Posterior cingulate gyrus (tissue), 11 donors: Measurements from ENCODE around the gene ACACA.
"Not testable (repeated sequence)": the region's sequence is repeated elsewhere in the genome, so short reads cannot be mapped to it uniquely, and the experiment has no call there.

Source experiments
- DNase-seq, 10 donors: peaks; one replicate each; pipeline versions ENCODE4 v3.0.0 to v3.0.0-alpha.2; 2020 to 2021; ENCODE audit warnings: mixed read lengths in 3 of 10
- intact Hi-C: fragments of 100-400 bp; cut with DNase I; formaldehyde crosslinking; loops from one replicate; pipeline ENCODE4 v1.15.1; 2023

Gene ACACA

DNA sequence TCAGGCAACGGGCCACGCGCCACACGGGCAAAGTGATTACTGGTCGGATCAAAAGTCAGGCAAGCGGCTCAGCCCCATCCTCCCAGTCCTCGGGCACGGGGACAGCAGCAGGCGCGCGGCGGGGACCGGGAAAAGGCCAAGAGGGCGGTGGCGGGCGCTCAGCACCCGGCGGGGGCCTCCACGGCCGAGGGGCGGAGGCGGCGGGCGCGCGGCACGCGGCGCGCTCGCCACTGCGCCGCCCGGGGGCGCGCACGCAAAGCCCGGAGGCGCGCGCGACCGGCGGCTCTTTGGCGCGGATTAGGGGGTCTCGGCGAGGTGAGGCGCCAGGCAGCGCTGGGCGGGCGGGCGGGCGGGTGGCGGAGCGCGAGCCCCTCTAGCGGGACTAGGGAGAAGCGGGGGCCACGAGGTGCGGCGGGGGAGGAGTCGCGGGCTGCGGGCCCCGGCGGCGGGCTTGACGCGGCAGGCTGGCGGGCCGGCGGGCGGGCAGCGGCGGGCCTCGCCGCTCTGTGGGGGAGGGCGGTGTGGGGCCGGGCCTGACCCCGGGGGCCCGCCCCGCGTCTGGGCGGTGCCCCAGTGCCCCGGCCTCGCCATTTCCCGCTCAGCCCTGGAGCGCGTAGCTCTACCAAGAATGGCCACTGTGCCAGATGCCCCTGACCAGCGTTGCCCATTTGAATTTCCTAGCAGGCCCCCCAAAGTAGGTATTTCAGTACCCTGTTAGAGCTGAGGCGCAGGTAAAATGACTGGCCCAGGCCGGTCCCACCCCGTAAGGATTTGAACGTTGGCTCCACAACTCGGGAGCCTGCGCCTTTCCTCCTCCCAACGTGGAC, at the start of gene ACACA, which contains the start of gene TADA2A:
Gene ACACA (minus strand): TSS at position 202 of the 827 bp plus-strand sequence. CDS start 537 bp downstream, outside the sequence.
Gene TADA2A (plus strand): TSS at position 252 of the 827 bp plus-strand sequence. CDS start 4,480 bp downstream, outside the sequence.
- intact Hi-C loops: loop anchor here (2.0 to 5.0 kb wide), 2 partner anchors 50 to 82 kb away; partner anchors contain the start of gene DUSP14
- DNase-seq: peak; percentile 49 to 95 (median 61)

DNA sequence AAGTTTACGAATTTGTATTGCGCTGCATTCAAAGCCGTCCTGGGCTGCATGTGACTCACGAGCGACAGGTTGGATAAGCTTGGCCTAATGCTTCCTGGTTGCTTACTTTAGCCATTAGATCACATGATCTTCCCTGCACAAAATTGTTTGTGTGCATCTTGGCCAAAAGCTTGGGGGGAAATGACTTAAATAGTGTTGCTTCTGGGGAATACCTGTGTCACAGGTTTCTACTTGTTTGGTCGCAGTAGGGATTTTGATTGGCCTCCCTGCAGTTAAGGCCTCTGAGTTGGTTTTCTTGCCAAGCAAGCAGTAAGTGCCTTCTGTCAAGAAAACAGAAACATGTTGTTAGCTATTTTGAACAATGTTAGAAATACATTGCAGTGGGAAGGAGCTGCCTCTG, 43.5 kb upstream of the ACACA start:
- intact Hi-C loops: no loop called here
- no peak for DNase-seq

DNA sequence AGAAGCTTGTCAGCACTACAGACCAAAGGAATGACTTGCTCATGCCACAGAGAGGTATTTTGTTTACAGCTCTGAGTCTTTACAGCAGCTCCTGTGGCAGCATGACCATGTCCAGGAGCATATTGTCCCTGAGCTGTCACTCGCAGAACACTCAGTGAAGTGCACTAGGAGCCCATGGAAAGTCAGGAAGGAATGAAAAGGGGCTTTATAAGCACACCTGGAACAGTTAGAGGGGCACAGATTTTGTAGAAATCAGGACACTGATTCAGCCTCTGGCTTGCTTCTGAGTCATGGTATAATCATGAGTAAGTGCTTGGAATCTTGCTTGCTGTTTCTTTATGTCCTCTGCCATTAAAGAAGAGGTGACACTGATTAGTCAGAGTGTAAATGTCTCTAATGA, 41.0 kb upstream of the ACACA start:
- no peak for DNase-seq
- intact Hi-C loops: no loop called here

GRCh38 chr17:37446027-37446426, 39.4 kb upstream of the ACACA start:
- intact Hi-C loops: no loop called here
- no peak for DNase-seq

GRCh38 chr17:37441369-37442014, 34.9 kb upstream of the ACACA start:
- intact Hi-C loops, DNase-seq: not testable (repeated sequence)

DNA sequence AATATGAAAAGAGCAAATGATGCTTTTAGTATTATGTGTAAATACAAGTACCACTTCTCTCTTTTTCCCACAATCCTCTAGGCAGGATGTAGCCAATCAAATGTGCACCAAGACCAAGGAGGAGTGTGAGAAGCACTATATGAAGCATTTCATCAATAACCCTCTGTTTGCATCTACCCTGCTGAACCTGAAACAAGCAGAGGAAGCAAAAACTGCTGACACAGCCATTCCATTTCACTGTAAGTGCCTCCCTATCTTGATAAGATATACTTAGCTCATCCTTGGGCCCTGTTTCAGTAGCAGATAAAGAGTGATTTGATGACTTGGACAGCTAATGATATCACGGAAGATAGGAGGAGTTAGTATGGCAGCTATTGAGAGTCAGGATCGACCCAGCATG, 33.8 kb upstream of the ACACA start:
- intact Hi-C loops: no loop called here
- DNase-seq: no peak

DNA sequence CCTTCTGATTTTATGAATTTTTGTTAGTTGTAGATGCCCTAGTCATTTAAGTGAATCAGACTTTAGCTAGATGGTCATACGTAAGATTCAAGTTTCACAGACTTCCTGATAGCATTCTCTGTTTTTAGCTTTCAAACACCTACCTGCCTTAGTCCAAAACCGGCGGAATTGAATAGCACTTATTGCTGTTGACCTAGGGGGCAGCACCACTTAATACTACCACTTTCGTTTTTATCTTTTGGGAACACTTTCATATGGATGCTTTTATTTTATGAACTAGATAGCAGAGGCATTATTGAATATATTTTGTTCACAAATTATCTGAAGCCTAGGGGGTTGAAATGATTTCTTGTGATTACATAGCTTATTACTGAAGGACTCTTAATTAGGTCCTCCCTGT, 31.5 kb upstream of the ACACA start:
- no peak for DNase-seq
- intact Hi-C loops: no loop called here

- DNase-seq: no peak
- intact Hi-C loops: no loop called here
These were observed 26.0 kb upstream of the ACACA start for GRCh38 chr17:37432671-37433070.

DNA sequence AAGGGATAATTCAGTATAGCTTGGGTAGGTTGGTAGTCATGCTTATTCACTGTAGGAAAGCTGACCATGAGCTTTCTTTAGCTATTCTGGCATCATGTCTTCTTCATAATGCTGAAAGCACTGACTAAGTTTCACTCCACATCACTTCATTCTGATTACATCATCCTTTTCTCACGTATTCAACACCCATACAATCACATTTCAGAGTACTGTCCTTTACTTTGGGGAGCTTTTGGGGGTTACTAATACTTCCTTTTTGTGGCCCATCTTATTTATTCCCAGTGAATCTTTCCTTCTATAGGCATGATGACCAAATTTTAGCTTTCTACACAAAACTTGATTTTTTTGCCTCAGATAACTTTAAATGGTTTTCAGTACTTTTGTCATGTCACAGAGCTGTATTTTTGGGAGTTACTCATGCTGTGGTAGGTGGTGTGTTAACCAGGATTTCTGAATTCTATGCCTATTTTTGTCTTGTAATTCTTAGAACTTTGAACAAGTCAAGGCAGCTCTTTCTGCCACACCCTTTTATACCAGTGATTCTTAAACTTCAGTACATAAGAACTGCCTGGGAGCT, 23.5 kb upstream of the ACACA start:
- intact Hi-C loops: no loop called here
- DNase-seq: no peak

GRCh38 chr17:37429453-37429852, 22.8 kb upstream of the ACACA start:
- DNase-seq: no peak
- intact Hi-C loops: no loop called here

DNA sequence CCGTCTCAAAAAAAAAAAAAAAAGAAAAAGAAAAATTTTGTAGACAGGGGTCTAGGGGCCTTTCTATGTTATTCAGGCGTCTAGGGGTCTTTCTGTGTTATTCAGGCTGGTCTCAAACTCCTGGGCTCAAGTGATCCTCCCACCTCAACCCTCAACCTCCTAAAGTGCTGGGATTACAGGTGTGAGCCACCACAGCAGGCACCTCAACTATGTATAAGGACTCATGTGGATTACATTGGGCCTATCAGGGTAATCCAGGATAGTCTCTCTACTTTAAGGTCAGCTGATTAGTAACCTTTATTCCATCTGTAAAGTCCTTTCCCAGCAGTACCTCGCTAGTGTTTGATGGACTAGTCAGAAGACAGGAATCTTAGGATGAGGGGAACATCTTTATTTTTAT, 22.4 kb upstream of the ACACA start:
- no peak for DNase-seq
- intact Hi-C loops: no loop called here

DNA sequence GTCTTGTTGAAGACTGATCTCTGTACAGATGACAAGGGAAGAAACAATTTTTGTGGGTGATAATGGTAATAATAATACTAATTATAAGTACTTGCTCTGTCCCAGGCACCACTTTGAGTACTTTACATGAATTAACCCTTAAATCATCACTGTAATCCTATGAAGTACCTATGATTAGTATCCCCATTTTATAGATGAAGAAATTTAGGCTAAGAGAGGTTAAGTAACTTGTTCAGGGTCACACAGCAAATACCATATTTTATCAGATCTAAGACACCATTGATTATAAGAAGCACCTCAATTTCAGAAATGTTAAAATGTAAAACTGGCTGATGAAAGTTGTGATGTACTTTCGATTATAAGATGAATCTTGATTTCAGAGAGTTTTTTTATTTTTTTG, 18.6 kb upstream of the ACACA start:
- no peak for DNase-seq
- intact Hi-C loops: no loop called here

GRCh38 chr17:37422971-37423625, 16.5 kb upstream of the ACACA start:
- intact Hi-C loops: no loop called here

DNA sequence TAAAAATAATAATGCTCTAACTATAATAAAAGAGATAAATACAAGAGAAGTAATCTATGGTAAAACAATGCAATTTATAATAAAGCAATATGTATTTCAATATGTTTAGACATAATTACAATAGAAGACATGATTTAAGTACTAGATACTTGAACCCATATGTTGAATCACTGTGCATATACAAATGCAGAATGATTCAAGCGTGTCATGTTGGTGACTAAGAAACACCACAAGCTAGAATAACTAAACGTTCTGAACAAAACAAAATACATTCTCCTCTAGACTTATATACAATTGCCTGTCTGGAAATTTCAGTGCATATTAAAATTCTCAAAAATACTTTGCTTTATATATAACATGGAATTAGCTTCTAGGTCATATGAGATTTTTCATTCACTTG, 11.2 kb upstream of the ACACA start:
- intact Hi-C loops: no loop called here
- no peak for DNase-seq

More at GRCh38 chr17:37422971-37423625, 16.5 kb upstream of the ACACA start:
- no peak for DNase-seq

DNA sequence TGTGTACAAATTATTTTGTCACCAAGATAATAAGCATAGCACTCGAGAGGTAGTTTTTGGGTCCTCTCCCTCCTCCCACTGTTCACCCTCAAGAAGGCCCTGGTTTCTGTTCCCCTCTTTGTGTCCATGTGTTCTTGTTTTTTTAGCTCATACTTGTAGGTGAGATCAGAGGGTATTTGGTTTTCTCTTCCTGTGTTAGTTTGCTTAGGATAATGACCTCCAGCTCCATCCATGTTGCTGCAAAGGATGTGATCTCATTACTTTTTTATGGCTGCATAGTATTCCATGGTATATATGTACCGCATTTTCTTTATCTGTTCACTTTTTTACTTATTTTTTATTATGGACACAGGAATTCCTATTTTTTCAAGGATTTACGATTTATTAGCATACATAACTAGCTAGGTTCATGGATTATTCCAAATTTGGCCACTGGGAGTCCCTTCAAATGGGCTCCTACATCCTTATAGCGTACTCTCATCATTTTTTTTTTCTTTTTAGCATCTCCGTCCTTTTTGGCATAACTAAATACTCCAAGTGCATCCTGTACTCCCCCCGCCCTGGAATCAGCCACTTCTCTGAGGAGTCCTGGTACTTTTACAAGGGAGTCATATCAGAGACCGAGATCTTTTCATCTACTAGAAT, 7.4 kb upstream of the ACACA start:
- intact Hi-C loops: no loop called here
- DNase-seq: peak in 1 of 10 donors; percentile 0

GRCh38 chr17:37410357-37410756, 3.7 kb upstream of the ACACA start:
- DNase-seq: no peak

DNA sequence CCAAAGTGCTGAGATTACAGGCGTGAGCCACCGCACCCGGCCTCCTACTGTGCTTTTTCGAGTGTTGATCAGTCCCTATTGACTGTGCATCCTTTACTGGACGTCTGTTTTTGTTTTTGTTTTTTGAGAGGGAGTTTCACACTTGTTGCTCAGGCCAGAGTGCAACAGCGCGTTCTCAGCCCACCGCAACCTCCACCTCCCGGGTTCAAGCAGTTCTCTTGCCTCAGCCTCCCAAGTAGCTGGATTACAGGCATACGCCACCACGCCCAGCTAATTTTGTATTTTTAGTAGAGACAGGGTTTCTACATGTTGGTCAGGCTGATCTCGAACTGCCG, 1.5 kb upstream of the ACACA start:
- intact Hi-C loops: loop anchor here (5.0 kb wide), 1 partner anchor 51 kb away; no protein-coding TSS in a partner anchor
- DNase-seq: not testable (repeated sequence)

More at GRCh38 chr17:37410357-37410756, 3.7 kb upstream of the ACACA start:
- intact Hi-C loops: no loop called here

GRCh38 chr17:37405955-37406634, 541 bp downstream of the ACACA start:
- intact Hi-C loops: loop anchor here (2.0 to 5.0 kb wide), 2 partner anchors 49 to 83 kb away; partner anchors contain the start of gene DUSP14
- no peak for DNase-seq

- intact Hi-C loops: loop anchor here (5.0 kb wide), 1 partner anchor 48 kb away; no protein-coding TSS in a partner anchor
- not testable (repeated sequence) for DNase-seq
These were observed 1.1 kb downstream of the ACACA start for GRCh38 chr17:37405522-37405921.

- DNase-seq: no peak
- intact Hi-C loops: no loop called here
These were observed 6.1 kb downstream of the ACACA start for GRCh38 chr17:37400505-37400904.
